SK-N-SH (cell line): ENCODE measurements around the gene PLEKHM1. TPM values are rescaled to one million over a fixed set of nuclear protein-coding genes. Genes with fewer than 3 reads are reported as not detected.

Source experiments
- CTCF ChIA-PET: fragments of 300-600, 350-600 bp; formaldehyde crosslinking; extraction: SDS; loops from one replicate; lab custom pipeline; 2021; lab: Yijun Ruan, JAX
- POLR2A ChIA-PET: fragments of 350-600 bp; sonication (Branson Sonifier 250); formaldehyde crosslinking; extraction: SDS; loops from one replicate; lab custom pipeline; 2020; ENCODE audit warnings: antibody characterized with exemption, inconsistent platforms; lab: Yijun Ruan, JAX
- DNase-seq: peaks from one replicate; pipeline ENCODE4 v3.0.0; 2012
- H2AFZ ChIP-seq: fragments of 200-600 bp; sonication (generic); 2 replicates; pipeline ENCODE4 v1.8.1; 2016; ENCODE audit warnings: antibody characterized with exemption, mild to moderate bottlenecking, low read depth
- H3F3A ChIP-seq: fragments of 200-600 bp; sonication (generic); replicated peaks from 2 replicates; pipeline ENCODE3; 2016; ENCODE audit warnings: antibody characterized with exemption, mild to moderate bottlenecking; ENCODE audit not compliant: insufficient read depth
- H3K27ac ChIP-seq, 2 experiments: fragments of 200-500 bp in 1 of 2; fragments of 200-600 bp in 1 of 2; sonication (Bioruptor generic) in 1 of 2; sonication (generic), shearing (Covaris generic) in 1 of 2; 2 replicates each; pipeline versions ENCODE4 v1.5.1 to v1.6.1; 2014 to 2016; ENCODE audit warnings: low read depth in 2 of 2, inconsistent platforms in 1 of 2, low read length in 1 of 2, mild to moderate bottlenecking in 1 of 2, mixed read lengths in 1 of 2
- H3K27me3 ChIP-seq: fragments of 200-600 bp; sonication (generic), shearing (Covaris generic); 2 replicates; pipeline ENCODE4 v1.6.1; 2016; ENCODE audit warnings: mixed run types; ENCODE audit not compliant: insufficient read depth
- H3K36me3 ChIP-seq, 2 experiments: fragments of 200-500 bp in 1 of 2; fragments of 200-600 bp in 1 of 2; sonication (Bioruptor generic) in 1 of 2; sonication (generic) in 1 of 2; replicated peaks in 1 of 2; 2 replicates each; pipeline versions ENCODE3 to v1.5.1; 2014 to 2016; ENCODE audit warnings: low read length in 1 of 2, mild to moderate bottlenecking in 1 of 2; ENCODE audit not compliant: insufficient read depth in 2 of 2, control insufficient read depth in 1 of 2
- H3K4me1 ChIP-seq, 2 experiments: fragments of 200-500 bp in 1 of 2; fragments of 200-600 bp in 1 of 2; sonication (Bioruptor generic) in 1 of 2; sonication (generic), shearing (Covaris generic) in 1 of 2; 2 replicates each; pipeline versions ENCODE4 v1.5.1 to v1.6.1; 2014 to 2016; ENCODE audit warnings: low read depth in 1 of 2, low read length in 1 of 2, mixed run types in 1 of 2; ENCODE audit not compliant: insufficient read depth in 2 of 2, control insufficient read depth in 1 of 2
- H3K4me2 ChIP-seq: fragments of 200-600 bp; sonication (generic), shearing (Covaris generic); 2 replicates; pipeline ENCODE4 v1.6.1; 2017; ENCODE audit warnings: mixed run types
- H3K4me3 ChIP-seq, 2 experiments: fragments of 200-500 bp in 1 of 2; fragments of 200-600 bp in 1 of 2; sonication (Bioruptor generic) in 1 of 2; sonication (generic), shearing (Covaris generic) in 1 of 2; 2 replicates each; pipeline versions ENCODE4 v1.5.1 to v1.8.1; 2014 to 2016; ENCODE audit warnings: low read depth in 2 of 2, inconsistent platforms in 1 of 2, low read length in 1 of 2, mild to moderate bottlenecking in 1 of 2, mixed read lengths in 1 of 2, moderate library complexity in 1 of 2
- H3K79me2 ChIP-seq: fragments of 200-600 bp; sonication (generic); 2 replicates; pipeline ENCODE4 v1.8.1; 2017; ENCODE audit warnings: mild to moderate bottlenecking; ENCODE audit not compliant: insufficient read depth
- H3K9ac ChIP-seq: fragments of 200-600 bp; sonication (generic); 2 replicates; pipeline ENCODE4 v1.6.1; 2017; ENCODE audit warnings: mixed run types
- H3K9me2 ChIP-seq: fragments of 200-600 bp; sonication (generic); 2 replicates; pipeline ENCODE4 v1.6.1; 2017; ENCODE audit warnings: mixed run types
- H3K9me3 ChIP-seq: fragments of 200-600 bp; sonication (generic); 2 replicates; pipeline ENCODE4 v1.6.1; 2017; ENCODE audit warnings: mixed run types, mild to moderate bottlenecking, moderate library complexity
- H4K20me1 ChIP-seq: fragments of 200-600 bp; sonication (generic); 2 replicates; pipeline ENCODE4 v1.6.1; 2017; ENCODE audit warnings: mild to moderate bottlenecking, mixed run types; ENCODE audit not compliant: insufficient read depth
- IRF3 ChIP-seq: fragments of 150-350 bp; IDR thresholded peaks from 2 replicates; pipeline ENCODE4 v1.6.1; 2016; ENCODE audit warnings: mild to moderate bottlenecking, low read depth, low read length
- POLR2AphosphoS5 ChIP-seq: IDR thresholded peaks from 2 replicates; pipeline ENCODE4 v1.6.1; 2012; ENCODE audit warnings: low read depth, low read length
- RFX5 ChIP-seq: IDR thresholded peaks from 2 replicates; pipeline ENCODE4 v1.6.1; 2012; ENCODE audit warnings: mild to moderate bottlenecking, improper control_type of control experiment, low read length
- SMC3 ChIP-seq: IDR thresholded peaks from 2 replicates; pipeline ENCODE4 v1.6.1; 2012; ENCODE audit warnings: low read depth, low read length, improper control_type of control experiment
- WGBS: methylation state at CpG from one replicate; pipeline ENCODE4 v1.1.6; 2017; ENCODE audit warnings: low lambda C conversion rate; 5-methylcytosine and 5-hydroxymethylcytosine counted together
- polyA plus RNA-seq, 3 experiments: library from polyadenylated mRNA; depleted of rRNA; stranded (reverse); fragments of >200 nt; gene quantifications; 2 replicates each; pipeline ENCODE4 v1.2.3, GENCODE V29; 2012
- small RNA-seq, 7 experiments: library from RNA; depleted of rRNA; stranded (forward); fragments of <200 nt; gene quantifications; one replicate each; pipeline ENCODE3, GENCODE V24; 2012

Gene PLEKHM1
- polyA plus RNA-seq, 1 of the 3 experiments (the other 2 are of a cell fraction) = 12.3 TPM

- POLR2A ChIA-PET = interaction anchor here (1.2 kb wide), 1 partner anchor 140 kb away, joined by 4 read pairs; no protein-coding TSS in a partner anchor
- H2AFZ ChIP-seq = no peak overlapping the region
- no peak for TF ChIP-seq IRF3
- no peak for TF ChIP-seq SMC3
- no peak for TF ChIP-seq RFX5
- no peak for TF ChIP-seq POLR2AphosphoS5
- TF ChIP-seq, all 33 proteins: peak for 0
- Histone ChIP-seq H3K27ac (no peak overlapping the region), H3K9ac (no peak overlapping the region), H3K79me2 (no peaks in the 10 kb centered on the region), H3K4me2 (no peak overlapping the region), H3K9me3 (no peaks in the 10 kb centered on the region), H3K27me3 (no peaks in the 10 kb centered on the region), H3F3A (no peaks in the 10 kb centered on the region), H3K36me3 (no peaks in the 10 kb centered on the region), H3K4me1 (peaks cover 0 to 6% of the 10 kb centered on the region in 2 experiments; a peak in 1 of 4 replicates), H4K20me1 (no peaks in the 10 kb centered on the region), H3K4me3 (no peak overlapping the region), H3K9me2 (no peaks in the 10 kb centered on the region)
- 95% methylated on average over 4 of the region's 4 CpGs for WGBS
- CTCF ChIA-PET = interaction anchor here (0.6 to 15.6 kb wide), 41 partner anchors 9 to 280 kb away, joined by 3 to 260 read pairs (median 8); partner anchors contain the start of genes ACBD4, FMNL1, HEXIM1 and MAP3K14
- no peak for DNase-seq
Measured at GRCh38 chr17:45386178-45386577, 104.3 kb downstream of the PLEKHM1 start.

Small RNA genes within 50 kb of the gene (small RNA-seq; reads per million reads assigned to genes)
- 0 reads per million in 7 experiments for gene RF00017

Other genes starting within 250 kb of the PLEKHM1 start
- gene SPATA32, start 228.6 kb downstream of the PLEKHM1 start, polyA plus RNA-seq (2012; rRNA removed) = 0.08 TPM in 1 of 2 replicates, not detected in the other
- gene MAP3K14, start 173.7 kb downstream of the PLEKHM1 start, polyA plus RNA-seq (2012; rRNA removed) = 11.9 and 13.7 TPM in 2 replicates
- gene ARHGAP27, start 57.9 kb downstream of the PLEKHM1 start, polyA plus RNA-seq (2012; rRNA removed) = 2.1 and 4.3 TPM in 2 replicates